Nephron (organoid): ENCODE measurements around the gene FEM1A.

Experiments
- H3K27ac Mint-ChIP-seq, 3 experiments: 2 replicates each; pipeline ENCODE4 v1.8.0; 2020; ENCODE audit warnings: mixed read lengths in 3 of 3, mild to moderate bottlenecking in 2 of 3, moderate library complexity in 1 of 3
- H3K27me3 Mint-ChIP-seq: 2 replicates; pipeline ENCODE4 v1.8.0; 2021; ENCODE audit warnings: low read depth, mild to moderate bottlenecking, moderate library complexity, mixed read lengths
- H3K36me3 Mint-ChIP-seq: 2 replicates; pipeline ENCODE4 v1.8.0; 2020; ENCODE audit warnings: low read depth, mixed read lengths
- H3K4me1 Mint-ChIP-seq: 2 replicates; pipeline ENCODE4 v1.8.0; 2020; ENCODE audit warnings: mixed read lengths
- H3K4me3 Mint-ChIP-seq, 3 experiments: 2 replicates each; pipeline ENCODE4 v1.8.0; 2020; ENCODE audit warnings: mild to moderate bottlenecking in 3 of 3, mixed read lengths in 3 of 3, moderate library complexity in 2 of 3
- H3K9me3 Mint-ChIP-seq: 2 replicates; pipeline ENCODE4 v1.8.0; 2020; ENCODE audit warnings: mixed read lengths
- CTCF ChIP-seq, 3 experiments: fragments of 200-600 bp; sonication (generic); IDR thresholded peaks; one replicate each; pipeline ENCODE4 v1.5.0; 2021; ENCODE audit warnings: antibody characterized with exemption in 3 of 3; ENCODE audit not compliant: unreplicated experiment in 3 of 3

The FEM1A gene

GRCh38 chr19:4794971-4795370 lies 3.4 kb downstream of the FEM1A start:
- no peak for TF ChIP-seq CTCF (IDR thresholded peaks at IDR 0.05; ENCODE audit: unreplicated experiment in 3 of 3)
- Mint-ChIP-seq H3K4me3 (peak overlapping the region; percentile 21 to 82 (median 32)), H3K27ac (no peak overlapping the region), H3K36me3 (peaks cover 32% of the 10 kb centered on the region), H3K4me1 (peaks cover 6% of the 10 kb centered on the region), H3K27me3 (no peaks in the 10 kb centered on the region), H3K9me3 (no peaks in the 10 kb centered on the region)

- TF ChIP-seq CTCF (IDR thresholded peaks at IDR 0.05; ENCODE audit: unreplicated experiment in 3 of 3) = no peak
- H3K27ac Mint-ChIP-seq = no peak overlapping the region
- H3K9me3 Mint-ChIP-seq = no peaks in the 10 kb centered on the region
- peaks cover 6% of the 10 kb centered on the region for H3K4me1 Mint-ChIP-seq
- peak overlapping the region; percentile 23 to 66 (median 57) for H3K4me3 Mint-ChIP-seq
- no peaks in the 10 kb centered on the region for H3K27me3 Mint-ChIP-seq
- H3K36me3 Mint-ChIP-seq = peaks cover 32% of the 10 kb centered on the region
Measured at GRCh38 chr19:4795400-4795799, 3.9 kb downstream of the FEM1A start.

GRCh38 chr19:4800591-4801081 lies 9.1 kb downstream of the FEM1A start:
- H3K4me3 Mint-ChIP-seq = no peak overlapping the region
- H3K9me3 Mint-ChIP-seq = no peaks in the 10 kb centered on the region
- H3K4me1 Mint-ChIP-seq = peaks cover 6% of the 10 kb centered on the region
- peaks cover 18% of the 10 kb centered on the region for H3K36me3 Mint-ChIP-seq
- no peak for TF ChIP-seq CTCF (IDR thresholded peaks at IDR 0.05; ENCODE audit: unreplicated experiment in 3 of 3)
- no peak overlapping the region for H3K27ac Mint-ChIP-seq
- no peaks in the 10 kb centered on the region for H3K27me3 Mint-ChIP-seq

- Mint-ChIP-seq H3K4me1 (peaks cover 6% of the 10 kb centered on the region), H3K27ac (no peak overlapping the region), H3K27me3 (peaks cover 1% of the 10 kb centered on the region), H3K4me3 (no peak overlapping the region), H3K9me3 (no peaks in the 10 kb centered on the region), H3K36me3 (peaks cover 18% of the 10 kb centered on the region)
- no peak for TF ChIP-seq CTCF (IDR thresholded peaks at IDR 0.05; ENCODE audit: unreplicated experiment in 3 of 3)
Measured at GRCh38 chr19:4801085-4801619, 9.6 kb downstream of the FEM1A start.

GRCh38 chr19:4802711-4803110 lies 11.2 kb downstream of the FEM1A start:
- peaks cover 5% of the 10 kb centered on the region for H3K27me3 Mint-ChIP-seq
- H3K9me3 Mint-ChIP-seq = no peaks in the 10 kb centered on the region
- no peak overlapping the region for H3K27ac Mint-ChIP-seq
- H3K36me3 Mint-ChIP-seq = peaks cover 10% of the 10 kb centered on the region
- TF ChIP-seq CTCF (IDR thresholded peaks at IDR 0.05; ENCODE audit: unreplicated experiment in 3 of 3) = no peak
- no peak overlapping the region for H3K4me3 Mint-ChIP-seq
- H3K4me1 Mint-ChIP-seq = no peaks in the 10 kb centered on the region
